Endothelial cell of umbilical vein (primary cell): ENCODE measurements around the gene KIF3A. TPM values are rescaled to one million over a fixed set of nuclear protein-coding genes. Genes with fewer than 3 reads are reported as not detected.

Experiments
- BruUV-seq: library from RNA; stranded (reverse); fragments of 400-500 nt; replicated peaks from 2 replicates; lab custom pipeline; 2021; lab: Mats Ljungman, UMichigan
- CTCF ChIA-PET: fragments of 300-600, 350-600 bp; sonication (Branson Sonifier 250); formaldehyde crosslinking; loops from one replicate; lab custom pipeline; 2021; ENCODE audit warnings: antibody characterized with exemption, inconsistent platforms; lab: Charles Lee
- POLR2A ChIA-PET: fragments of 300-600, 350-600 bp; sonication (Branson Sonifier 250); formaldehyde crosslinking; loops from one replicate; lab custom pipeline; 2021; ENCODE audit warnings: antibody characterized with exemption, inconsistent platforms; lab: Charles Lee
- DNase-seq: peaks from one replicate; pipeline ENCODE4 v3.0.0-alpha.2; 2011; ENCODE audit warnings: low read depth, low spot score
- FAIRE-seq: peaks from 2 replicates; lab custom pipeline; 2011; peaks lifted over from hg19 to GRCh38; lab: Jason Lieb, UNC
- H2AFZ ChIP-seq: 2 replicates; pipeline ENCODE4 v1.6.0; 2012; ENCODE audit warnings: low read depth, low read length, control low read depth, inconsistent platforms
- H3K27ac ChIP-seq: 2 replicates; pipeline ENCODE4 v1.5.1; 2011; ENCODE audit warnings: low read depth, mild to moderate bottlenecking, control low read depth, low read length, moderate library complexity; ENCODE audit not compliant: insufficient read depth
- H3K27me3 ChIP-seq, 2 experiments: 2 replicates each; pipeline versions ENCODE4 v1.6.0 to v1.6.1; 2011; ENCODE audit warnings: low read length in 2 of 2, mixed read lengths in 1 of 2; ENCODE audit not compliant: control insufficient read depth in 2 of 2, insufficient read depth in 2 of 2
- H3K36me3 ChIP-seq, 2 experiments: 2 replicates in 1 of 2; 3 replicates in 1 of 2; pipeline ENCODE4 v1.5.1; 2011; ENCODE audit warnings: low read length in 2 of 2, mild to moderate bottlenecking in 1 of 2, moderate library complexity in 1 of 2; ENCODE audit not compliant: control insufficient read depth in 2 of 2, insufficient read depth in 2 of 2; ENCODE audit errors: extremely low read depth in 1 of 2
- H3K4me1 ChIP-seq: 3 replicates; pipeline ENCODE4 v1.5.1; 2011; ENCODE audit warnings: mild to moderate bottlenecking, low read length; ENCODE audit not compliant: control insufficient read depth, insufficient read depth; ENCODE audit errors: extremely low read depth
- H3K4me2 ChIP-seq: 2 replicates; pipeline ENCODE4 v1.6.1; 2011; ENCODE audit warnings: low read length, control low read depth, mixed read lengths; ENCODE audit not compliant: insufficient read depth
- H3K4me3 ChIP-seq, 3 experiments: fragments of 200-600 bp in 1 of 3; sonication (generic), shearing (Covaris generic) in 1 of 3; replicated peaks in 1 of 3; 2 replicates each; pipeline ENCODE4 v1.5.1; 2011 to 2016; ENCODE audit warnings: control low read depth in 3 of 3, low read length in 3 of 3, mild to moderate bottlenecking in 2 of 3, inconsistent platforms in 1 of 3, low read depth in 1 of 3, moderate library complexity in 1 of 3; ENCODE audit not compliant: insufficient read depth in 1 of 3
- H3K79me2 ChIP-seq: 2 replicates; pipeline ENCODE4 v1.6.0; 2012; ENCODE audit warnings: low read length, inconsistent platforms; ENCODE audit not compliant: control insufficient read depth, insufficient read depth
- H3K9ac ChIP-seq: replicated peaks from 2 replicates; pipeline ENCODE3; 2011; ENCODE audit warnings: low read length, control low read depth; ENCODE audit not compliant: insufficient read depth; ENCODE audit errors: extremely low read depth
- H3K9me1 ChIP-seq: replicated peaks from 3 replicates; pipeline ENCODE4 v1.6.0; 2011; ENCODE audit warnings: mild to moderate bottlenecking, low read length; ENCODE audit not compliant: control insufficient read depth, insufficient read depth; ENCODE audit errors: extremely low read depth
- H3K9me3 ChIP-seq: replicated peaks from 2 replicates; pipeline ENCODE4 v1.5.1; 2012; ENCODE audit warnings: low read length, inconsistent platforms; ENCODE audit not compliant: control insufficient read depth, insufficient read depth
- H4K20me1 ChIP-seq: replicated peaks from 2 replicates; pipeline ENCODE3; 2011; ENCODE audit warnings: mild to moderate bottlenecking, low read length; ENCODE audit not compliant: control insufficient read depth, insufficient read depth; ENCODE audit errors: extremely low read depth
- CTCF ChIP-seq, 2 donors: IDR thresholded peaks; 1 replicate in 1 of 2; 2 replicates in 1 of 2; pipeline ENCODE4 v1.5.1; 2011; ENCODE audit warnings: low read length in 2 of 2, mild to moderate bottlenecking in 2 of 2, moderate library complexity in 2 of 2, control low read depth in 1 of 2, inconsistent platforms in 1 of 2, low read depth in 1 of 2; ENCODE audit not compliant: insufficient read depth in 1 of 2; ENCODE audit errors: extremely low read depth in 1 of 2
- EZH2 ChIP-seq: IDR thresholded peaks from 2 replicates; pipeline ENCODE4 v1.6.1; 2012; ENCODE audit warnings: borderline replicate concordance, low read depth, mild to moderate bottlenecking, moderate library complexity, low read length, inconsistent platforms; ENCODE audit not compliant: severe bottlenecking
- FOS ChIP-seq: IDR thresholded peaks from 2 replicates; pipeline ENCODE4 v1.6.1; 2011; ENCODE audit warnings: mild to moderate bottlenecking, low read length, moderate library complexity, borderline replicate concordance; ENCODE audit not compliant: insufficient read depth
- GATA2 ChIP-seq: IDR thresholded peaks from 2 replicates; pipeline ENCODE4 v1.7.0; 2011; ENCODE audit warnings: low read depth, mild to moderate bottlenecking, moderate library complexity, mixed read lengths, low read length; ENCODE audit not compliant: insufficient read length, insufficient read depth
- JUN ChIP-seq: IDR thresholded peaks from 2 replicates; pipeline ENCODE4 v1.6.1; 2011; ENCODE audit warnings: borderline replicate concordance, low read depth; ENCODE audit not compliant: insufficient read length, insufficient read depth
- MAX ChIP-seq: IDR thresholded peaks from 2 replicates; pipeline ENCODE4 v1.6.1; 2011; ENCODE audit not compliant: insufficient read depth, insufficient read length
- MYC ChIP-seq: IDR thresholded peaks from one replicate; pipeline ENCODE4 v1.6.1; 2011; ENCODE audit warnings: mild to moderate bottlenecking, low read depth, low read length
- POLR2A ChIP-seq: IDR thresholded peaks from 2 replicates; pipeline ENCODE4 v1.6.1; 2012; ENCODE audit warnings: low read depth, mild to moderate bottlenecking, control low read depth, low read length
- POLR2AphosphoS5 ChIP-seq: IDR thresholded peaks from 2 replicates; pipeline ENCODE4 v1.6.1; 2012; ENCODE audit warnings: low read depth, mild to moderate bottlenecking, control low read depth, low read length, moderate library complexity; ENCODE audit not compliant: insufficient read depth
- dilution Hi-C: fragments of 300-500 bp; cut with MboI; formaldehyde crosslinking; loops from one replicate; pipeline ENCODE4 v1.15.0; 2019; ENCODE audit warnings: low sequenced_read_pairs; ENCODE audit not compliant: extremely low pct_ligation_motif_present
- intact Hi-C: fragments of 100-400 bp; cut with micrococcal nuclease; formaldehyde crosslinking; loops from one replicate; pipeline ENCODE4 v1.10.0; 2022
- polyA plus RNA-seq, 4 experiments: library from polyadenylated mRNA; depleted of rRNA in 3 of 4; stranded (reverse) in 3 of 4; unstranded in 1 of 4; fragments of >200 nt; gene quantifications; 2 replicates each; pipeline versions ENCODE4 v1.2.1 to v1.2.3, GENCODE V29; 2011 to 2012; ENCODE audit warnings: missing spikeins in 1 of 4
- total RNA-seq: library from RNA; stranded (reverse); gene quantifications from 2 replicates; pipeline ENCODE4 v1.2.3, GENCODE V29; 2021

Gene KIF3A
- total and polyA plus RNA-seq, 2 donors (not counting 3 experiments of a cell fraction or from before 2014, with no cell fraction given): 3.3 to 11.2 TPM

GRCh38 chr5:132662925-132663770 is 74.2 kb downstream of the KIF3A start:
- BruUV-seq: no TSS peak
- Histone ChIP-seq H3K4me3 (no peak overlapping the region), H3K27me3 (peaks cover 0 to 2% of the 10 kb centered on the region in 2 experiments), H2AFZ (no peak overlapping the region), H3K9ac (no peak overlapping the region), H4K20me1 (no peaks in the 10 kb centered on the region), H3K9me3 (no peaks in the 10 kb centered on the region), H3K4me2 (no peak overlapping the region), H3K36me3 (no peaks in the 10 kb centered on the region), H3K79me2 (no peaks in the 10 kb centered on the region), H3K27ac (no peak overlapping the region), H3K9me1 (no peaks in the 10 kb centered on the region), H3K4me1 (no peaks in the 10 kb centered on the region)
- ChIA-PET CTCF (no interaction called here), POLR2A (no interaction called here)
- TF ChIP-seq JUN (no peak), POLR2AphosphoS5 (no peak), MAX (no peak), CTCF (IDR thresholded peaks at IDR 0.05; ENCODE audit: extremely low read depth in 1 of 2, insufficient read depth in 1 of 2, low read depth in 1 of 2, low read length in 2 of 2) (no peak), GATA2 (no peak), MYC (no peak), EZH2 (no peak), POLR2A (no peak), FOS (no peak)
- DNase-seq: no peak
- no peak for FAIRE-seq
- dilution Hi-C loops (no loop called here), intact Hi-C loops (loop anchor here (1.0 kb wide), 1 partner anchor 13 kb away; no protein-coding TSS in a partner anchor)
